Right lobe of liver (tissue), 4 donors: ENCODE results near the gene PLIN4.

Experiments
- POLR2A ChIP-seq: fragments of 450-650 bp; IDR thresholded peaks from one replicate; pipeline ENCODE4 v1.6.1; 2017; ENCODE audit warnings: antibody characterized with exemption, mild to moderate bottlenecking
- TF ChIP-seq, protein P1 (sequence below), 4 donors: fragments of 200-600 bp in 3 of 4; fragments of 450-650 bp in 1 of 4; IDR thresholded peaks; one replicate each; pipeline versions ENCODE4 v1.5.1 to v1.8.0; 2016 to 2022; ENCODE audit warnings: antibody characterized with exemption in 4 of 4, mild to moderate bottlenecking in 2 of 4
- donor health status: DM: no; HTN: no; CAD: no.
- donor health status: DM: no; HTN: no; CAD: no.
- donor health status: DM: no; HTN: yes; CAD: no.

DNA sequence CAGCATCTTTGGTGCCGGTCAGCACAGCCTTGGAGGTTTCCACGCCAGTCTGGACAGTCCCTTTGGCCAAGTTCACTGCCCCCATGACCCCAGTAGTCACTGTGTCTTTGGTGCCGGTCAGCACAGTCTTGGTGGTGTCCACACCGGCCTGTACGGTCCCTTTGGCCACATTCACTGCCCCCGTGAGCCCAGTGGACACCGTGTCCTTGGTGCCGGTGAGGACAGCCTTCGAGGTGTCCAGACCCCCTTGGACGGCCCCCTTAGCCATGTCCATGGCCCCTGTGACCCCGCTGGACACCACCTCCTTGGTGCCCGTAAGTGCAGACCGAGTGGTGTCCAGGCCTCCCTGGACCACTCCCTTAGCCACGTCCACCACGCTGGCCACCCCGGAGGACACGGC lies 5.0 kb downstream of the PLIN4 start:
- TF ChIP-seq, protein P1, sequence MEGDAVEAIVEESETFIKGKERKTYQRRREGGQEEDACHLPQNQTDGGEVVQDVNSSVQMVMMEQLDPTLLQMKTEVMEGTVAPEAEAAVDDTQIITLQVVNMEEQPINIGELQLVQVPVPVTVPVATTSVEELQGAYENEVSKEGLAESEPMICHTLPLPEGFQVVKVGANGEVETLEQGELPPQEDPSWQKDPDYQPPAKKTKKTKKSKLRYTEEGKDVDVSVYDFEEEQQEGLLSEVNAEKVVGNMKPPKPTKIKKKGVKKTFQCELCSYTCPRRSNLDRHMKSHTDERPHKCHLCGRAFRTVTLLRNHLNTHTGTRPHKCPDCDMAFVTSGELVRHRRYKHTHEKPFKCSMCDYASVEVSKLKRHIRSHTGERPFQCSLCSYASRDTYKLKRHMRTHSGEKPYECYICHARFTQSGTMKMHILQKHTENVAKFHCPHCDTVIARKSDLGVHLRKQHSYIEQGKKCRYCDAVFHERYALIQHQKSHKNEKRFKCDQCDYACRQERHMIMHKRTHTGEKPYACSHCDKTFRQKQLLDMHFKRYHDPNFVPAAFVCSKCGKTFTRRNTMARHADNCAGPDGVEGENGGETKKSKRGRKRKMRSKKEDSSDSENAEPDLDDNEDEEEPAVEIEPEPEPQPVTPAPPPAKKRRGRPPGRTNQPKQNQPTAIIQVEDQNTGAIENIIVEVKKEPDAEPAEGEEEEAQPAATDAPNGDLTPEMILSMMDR (IDR thresholded peaks at IDR 0.05): no peak
- no peak for TF ChIP-seq POLR2A
